GM19395 (cell line): ENCODE results near the gene LASP1.
"Not testable (repeated sequence)": the region's sequence is repeated elsewhere in the genome, so short reads cannot be mapped to it uniquely, and the experiment has no call there.

Experiments
- ATAC-seq: cut with Tn5 transposase; IDR thresholded peaks from one replicate; pipeline ENCODE4 v1.9.1; 2021; ENCODE audit warnings: mild to moderate bottlenecking, moderate library complexity; ENCODE audit not compliant: unreplicated experiment

Gene LASP1

GRCh38 chr17:38906460-38907228 is 36.8 kb downstream of the LASP1 start:
- ATAC-seq: no peak

DNA sequence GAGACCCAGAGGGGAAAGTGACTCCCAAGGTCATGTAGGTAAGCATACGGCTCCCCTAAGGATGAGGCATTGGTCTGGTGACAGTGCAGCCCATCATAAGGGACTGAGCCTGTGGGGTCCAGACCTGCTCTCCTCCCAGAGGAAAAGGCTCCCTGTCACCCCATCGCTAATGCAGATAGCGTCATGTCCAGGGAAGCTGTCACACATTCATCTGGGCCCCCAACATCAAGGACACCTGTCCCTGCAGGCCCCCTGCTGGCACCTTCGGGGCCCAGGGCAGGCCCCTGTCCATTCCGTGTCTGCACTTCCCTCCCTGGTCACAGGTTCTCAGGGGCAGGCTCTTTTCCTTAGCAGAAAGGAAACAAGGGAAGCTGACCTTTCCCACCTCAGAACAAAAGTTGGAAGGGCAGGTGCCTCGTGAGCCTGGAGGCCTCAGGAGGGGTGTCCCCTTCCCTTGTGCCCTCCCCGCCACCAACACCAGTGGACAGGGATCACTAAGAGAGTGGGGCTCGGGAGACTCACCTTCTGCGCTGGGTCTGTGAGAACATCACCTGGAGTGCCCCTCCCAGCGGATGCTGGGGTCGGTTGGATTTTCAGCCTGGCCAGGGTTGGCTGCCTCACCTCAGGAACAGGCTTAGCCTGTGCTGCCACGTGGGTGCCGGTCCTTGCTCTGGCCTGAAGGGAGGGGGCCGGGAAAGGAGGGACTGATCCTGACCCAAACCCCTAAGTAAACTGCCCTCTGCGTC is 38.2 kb downstream of the LASP1 start:
- no peak for ATAC-seq

DNA sequence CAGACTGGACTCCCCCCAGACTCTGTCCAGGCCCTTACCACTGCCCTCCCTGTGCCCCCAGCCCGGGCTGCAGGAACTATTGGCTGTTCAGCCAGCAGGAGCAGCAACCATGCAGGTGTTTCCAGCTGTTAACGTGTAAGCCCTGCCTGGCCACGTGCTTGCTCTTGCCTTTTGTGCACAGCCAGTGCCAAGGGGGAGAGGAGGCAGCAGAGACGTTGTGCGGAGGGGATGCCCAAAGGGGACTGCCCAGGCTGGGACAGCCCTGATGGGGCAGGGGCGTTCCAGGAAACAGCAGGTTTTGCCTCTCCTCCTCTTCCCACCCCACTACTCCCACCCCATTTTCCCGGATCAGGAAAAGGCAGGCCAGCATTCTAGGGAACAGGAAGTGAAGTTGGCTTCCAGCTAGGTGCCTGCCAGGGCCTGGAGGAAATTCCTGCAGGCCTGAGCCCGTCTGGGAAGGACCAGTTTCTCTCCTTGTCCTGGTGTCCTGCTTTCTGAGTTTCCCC is 38.9 kb downstream of the LASP1 start:
- no peak for ATAC-seq

DNA sequence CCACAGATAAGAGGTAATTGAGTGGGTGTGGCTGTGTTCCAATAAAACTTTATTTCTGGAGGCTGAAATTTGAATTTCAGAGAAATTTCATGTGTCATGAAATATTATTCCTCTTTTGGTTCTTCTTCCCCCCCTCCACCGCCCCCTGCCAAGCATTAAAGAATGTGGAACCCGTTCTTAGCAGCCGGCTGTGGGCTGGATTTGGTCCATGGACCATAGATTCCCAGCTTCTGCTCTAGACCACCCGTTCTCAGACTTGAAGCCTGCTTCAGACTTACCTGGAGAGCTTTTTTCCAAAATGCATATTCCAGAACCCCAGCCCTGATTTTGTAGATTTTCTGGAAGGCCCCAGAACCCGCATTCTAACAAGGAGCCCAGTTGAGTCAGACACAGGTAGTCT is 40.5 kb downstream of the LASP1 start:
- no peak for ATAC-seq

- no peak for ATAC-seq
Observed at GRCh38 chr17:38911081-38911730, 41.3 kb downstream of the LASP1 start.

- not testable (repeated sequence) for ATAC-seq
Observed at GRCh38 chr17:38911731-38912081, 41.8 kb downstream of the LASP1 start.

DNA sequence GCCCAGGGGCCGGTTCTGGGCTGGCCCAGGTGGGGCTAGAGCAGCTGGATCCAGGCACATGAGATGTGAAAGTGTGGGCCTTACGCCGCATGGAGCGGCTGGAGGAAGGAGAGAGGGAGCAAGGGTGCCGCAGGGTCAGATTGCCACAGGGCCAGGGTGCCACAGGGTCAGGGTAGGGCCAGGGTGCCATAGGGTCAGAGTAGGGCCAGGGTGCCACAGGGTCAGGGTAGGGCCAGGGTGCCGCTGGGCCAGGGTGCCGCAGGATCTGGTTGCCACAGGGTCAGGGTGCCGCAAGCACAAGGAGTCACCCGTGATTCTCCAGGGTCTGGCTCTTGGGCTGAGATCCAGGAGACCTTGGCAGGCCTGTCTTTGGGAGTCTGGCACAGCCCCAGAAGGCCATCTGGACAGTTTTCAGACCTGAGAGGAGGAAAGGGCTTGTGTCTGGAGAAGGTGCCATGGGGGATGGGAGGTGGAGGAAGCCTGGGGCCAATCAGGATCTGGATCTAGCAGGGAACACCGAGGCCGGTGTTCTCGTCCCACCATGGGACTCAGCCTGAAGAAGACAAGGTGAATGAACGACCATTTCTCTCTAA is 42.5 kb downstream of the LASP1 start:
- no peak for ATAC-seq

- ATAC-seq: no peak
Observed at GRCh38 chr17:38914741-38915638, 45.1 kb downstream of the LASP1 start.

GRCh38 chr17:38915639-38915995 is 45.8 kb downstream of the LASP1 start:
- no peak for ATAC-seq

- ATAC-seq: no peak
Observed at GRCh38 chr17:38916771-38917170, 46.9 kb downstream of the LASP1 start.

DNA sequence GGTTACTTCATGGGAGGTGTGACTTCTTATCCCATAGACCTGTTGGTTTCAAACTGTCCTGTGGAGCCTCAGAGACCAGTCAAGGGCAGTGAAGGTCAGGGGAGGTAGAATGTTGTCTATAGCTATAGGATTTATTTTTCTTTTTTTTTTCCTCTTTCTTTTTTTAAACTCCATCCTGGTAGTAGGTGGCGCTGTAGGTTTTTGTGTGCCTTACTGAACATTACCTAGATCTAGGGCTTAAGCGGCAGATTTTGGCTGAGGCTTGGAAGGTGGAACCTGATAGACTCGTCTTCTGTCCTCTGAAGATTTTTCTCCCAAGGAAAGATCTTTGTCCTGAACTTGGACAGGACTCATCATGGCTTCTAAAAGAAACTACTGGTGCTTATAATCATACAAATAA is 47.4 kb downstream of the LASP1 start:
- ATAC-seq: no peak

- ATAC-seq: no peak
Observed at GRCh38 chr17:38918129-38918913, 48.5 kb downstream of the LASP1 start.

GRCh38 chr17:38918916-38919315 is 49.1 kb downstream of the LASP1 start:
- no peak for ATAC-seq

- ATAC-seq: no peak
Observed at GRCh38 chr17:38919316-38920078, 49.6 kb downstream of the LASP1 start.

- ATAC-seq: no peak
Observed at GRCh38 chr17:38920374-38921291, 50.8 kb downstream of the LASP1 start.

GRCh38 chr17:38921756-38922411 is 52.0 kb downstream of the LASP1 start:
- ATAC-seq: no peak

DNA sequence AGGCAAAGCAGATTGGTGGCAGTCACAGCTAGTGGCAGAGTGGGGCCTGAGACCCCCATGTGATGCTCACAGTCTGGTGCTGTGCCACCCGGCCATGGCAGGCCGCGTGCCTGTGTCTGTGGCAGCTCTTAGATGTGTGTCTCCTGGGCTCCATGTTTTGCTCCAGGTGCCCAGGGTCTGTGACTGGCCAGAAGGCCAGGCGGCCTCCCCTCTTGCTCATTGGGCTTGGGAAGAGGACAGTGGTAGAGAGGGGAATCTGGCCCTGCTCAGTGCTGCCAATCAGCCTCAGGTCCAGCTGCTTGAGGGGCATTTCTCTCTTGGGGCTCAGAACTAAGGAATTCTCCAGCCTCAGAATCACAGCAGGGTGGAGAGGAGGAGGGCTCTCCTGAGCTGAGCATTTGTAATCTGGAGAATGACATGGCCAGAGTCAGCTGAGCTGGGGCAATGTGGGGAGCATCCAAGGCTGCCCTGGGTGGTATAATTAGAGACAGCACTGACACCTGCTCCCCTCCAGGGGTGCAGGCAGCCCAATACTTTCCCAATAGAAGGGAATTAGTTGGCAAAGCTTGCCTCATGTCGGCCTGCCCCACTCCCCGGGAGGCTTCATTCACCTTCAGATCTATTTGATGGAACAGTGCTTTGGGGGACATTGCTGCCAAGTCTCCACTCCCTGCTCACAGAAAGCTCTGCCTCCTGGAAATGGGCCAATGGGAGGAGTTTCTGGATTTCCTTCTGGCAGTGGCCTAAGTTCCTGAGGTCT is 52.9 kb downstream of the LASP1 start:
- no peak for ATAC-seq
